Keratinocyte (primary cell): Measurements from ENCODE around the gene FCHO2. TPM values are rescaled to one million over a fixed set of nuclear protein-coding genes. Genes with fewer than 3 reads are reported as not detected.

Experiments
- DNase-seq: peaks from one replicate; pipeline ENCODE4 v3.0.0-alpha.2; 2011; ENCODE audit warnings: low read depth, missing footprints, low spot score
- FAIRE-seq: peaks from 2 replicates; lab custom pipeline; 2011; peaks lifted over from hg19 to GRCh38; lab: Jason Lieb, UNC
- H2AFZ ChIP-seq: 2 replicates; pipeline ENCODE4 v1.6.0; 2012; ENCODE audit warnings: low read length, control low read depth, inconsistent platforms; ENCODE audit not compliant: control insufficient read depth
- H3K27ac ChIP-seq: 2 replicates; pipeline ENCODE4 v1.5.1; 2011; ENCODE audit warnings: low read length; ENCODE audit not compliant: control insufficient read depth, insufficient read depth
- H3K27me3 ChIP-seq: 3 replicates; pipeline ENCODE4 v1.6.0; 2011; ENCODE audit warnings: low read length; ENCODE audit not compliant: control insufficient read depth, insufficient read depth; ENCODE audit errors: extremely low read depth
- H3K36me3 ChIP-seq, 2 experiments: 2 replicates in 1 of 2; 3 replicates in 1 of 2; pipeline ENCODE4 v1.5.1; 2011; ENCODE audit warnings: low read length in 2 of 2, mild to moderate bottlenecking in 1 of 2; ENCODE audit not compliant: control insufficient read depth in 2 of 2, insufficient read depth in 2 of 2; ENCODE audit errors: extremely low read depth in 1 of 2
- H3K4me1 ChIP-seq: 3 replicates; pipeline ENCODE4 v1.5.1; 2011; ENCODE audit warnings: low read length; ENCODE audit not compliant: control insufficient read depth, insufficient read depth; ENCODE audit errors: extremely low read depth
- H3K4me2 ChIP-seq: 3 replicates; pipeline ENCODE4 v1.6.0; 2011; ENCODE audit warnings: low read depth, low read length; ENCODE audit not compliant: control insufficient read depth, insufficient read depth; ENCODE audit errors: extremely low read depth
- H3K4me3 ChIP-seq, 3 experiments: fragments of 200-600 bp in 1 of 3; sonication (generic) in 1 of 3; 2 replicates in 2 of 3; 3 replicates in 1 of 3; pipeline ENCODE4 v1.5.1; 2011 to 2016; ENCODE audit warnings: low read length in 3 of 3, mild to moderate bottlenecking in 3 of 3, control low read depth in 2 of 3, inconsistent platforms in 1 of 3, low read depth in 1 of 3, mixed read lengths in 1 of 3, mixed run types in 1 of 3, moderate library complexity in 1 of 3; ENCODE audit not compliant: control insufficient read depth in 2 of 3, insufficient read depth in 2 of 3; ENCODE audit errors: extremely low read depth in 1 of 3
- H3K79me2 ChIP-seq: 2 replicates; pipeline ENCODE4 v1.6.0; 2012; ENCODE audit warnings: low read length; ENCODE audit not compliant: control insufficient read depth, insufficient read depth
- H3K9ac ChIP-seq: 3 replicates; pipeline ENCODE4 v1.6.0; 2011; ENCODE audit warnings: low read length; ENCODE audit not compliant: control insufficient read depth, insufficient read depth; ENCODE audit errors: extremely low read depth
- H3K9me1 ChIP-seq: 3 replicates; pipeline ENCODE4 v1.6.0; 2011; ENCODE audit warnings: low read length; ENCODE audit not compliant: control insufficient read depth, insufficient read depth; ENCODE audit errors: extremely low read depth
- H3K9me3 ChIP-seq: 2 replicates; pipeline ENCODE4 v1.5.1; 2012; ENCODE audit warnings: low read depth, low read length; ENCODE audit not compliant: control insufficient read depth
- H4K20me1 ChIP-seq: 3 replicates; pipeline ENCODE4 v1.6.0; 2011; ENCODE audit warnings: low read length; ENCODE audit not compliant: control insufficient read depth, insufficient read depth; ENCODE audit errors: extremely low read depth
- EZH2 ChIP-seq: IDR thresholded peaks from one replicate; pipeline ENCODE4 v1.6.1; 2012; ENCODE audit warnings: inconsistent platforms, mild to moderate bottlenecking, low read length, moderate library complexity
- dilution Hi-C: fragments of 300-500 bp; cut with MboI; formaldehyde crosslinking; loops from one replicate; pipeline ENCODE4 v1.7.0; 2020; ENCODE audit warnings: low sequenced_read_pairs; ENCODE audit not compliant: extremely low pct_ligation_motif_present
- polyA plus RNA-seq, 5 experiments: library from polyadenylated mRNA; depleted of rRNA in 3 of 5; stranded (reverse) in 3 of 5; stranded (forward) in 1 of 5; unstranded in 1 of 5; fragments of >200 nt; gene quantifications; 1 replicate in 1 of 5; 2 replicates in 3 of 5; 3 replicates in 1 of 5; pipeline versions ENCODE4 v1.2.1 to v1.2.3, GENCODE V29; 2011 to 2012; ENCODE audit warnings: missing spikeins in 2 of 5, low read depth in 1 of 5, low replicate concordance in 1 of 5
- TF ChIP-seq, protein P1 (sequence below), 3 experiments: IDR thresholded peaks in 1 of 3; conservative IDR thresholded peaks in 1 of 3; optimal IDR thresholded peaks in 1 of 3; 2 replicates in 2 of 3; 3 replicates in 1 of 3; pipeline versions ENCODE3 to v1.5.1; 2011; ENCODE audit warnings: low read length in 3 of 3, mild to moderate bottlenecking in 3 of 3, moderate library complexity in 2 of 3, control low read depth in 1 of 3, inconsistent platforms in 1 of 3; ENCODE audit not compliant: insufficient read depth in 2 of 3; ENCODE audit errors: extremely low read depth in 1 of 3

The FCHO2 gene
- polyA plus RNA-seq, 1 donor (not counting 4 experiments of a cell fraction or from before 2014, with no cell fraction given), result 10.6 TPM

DNA sequence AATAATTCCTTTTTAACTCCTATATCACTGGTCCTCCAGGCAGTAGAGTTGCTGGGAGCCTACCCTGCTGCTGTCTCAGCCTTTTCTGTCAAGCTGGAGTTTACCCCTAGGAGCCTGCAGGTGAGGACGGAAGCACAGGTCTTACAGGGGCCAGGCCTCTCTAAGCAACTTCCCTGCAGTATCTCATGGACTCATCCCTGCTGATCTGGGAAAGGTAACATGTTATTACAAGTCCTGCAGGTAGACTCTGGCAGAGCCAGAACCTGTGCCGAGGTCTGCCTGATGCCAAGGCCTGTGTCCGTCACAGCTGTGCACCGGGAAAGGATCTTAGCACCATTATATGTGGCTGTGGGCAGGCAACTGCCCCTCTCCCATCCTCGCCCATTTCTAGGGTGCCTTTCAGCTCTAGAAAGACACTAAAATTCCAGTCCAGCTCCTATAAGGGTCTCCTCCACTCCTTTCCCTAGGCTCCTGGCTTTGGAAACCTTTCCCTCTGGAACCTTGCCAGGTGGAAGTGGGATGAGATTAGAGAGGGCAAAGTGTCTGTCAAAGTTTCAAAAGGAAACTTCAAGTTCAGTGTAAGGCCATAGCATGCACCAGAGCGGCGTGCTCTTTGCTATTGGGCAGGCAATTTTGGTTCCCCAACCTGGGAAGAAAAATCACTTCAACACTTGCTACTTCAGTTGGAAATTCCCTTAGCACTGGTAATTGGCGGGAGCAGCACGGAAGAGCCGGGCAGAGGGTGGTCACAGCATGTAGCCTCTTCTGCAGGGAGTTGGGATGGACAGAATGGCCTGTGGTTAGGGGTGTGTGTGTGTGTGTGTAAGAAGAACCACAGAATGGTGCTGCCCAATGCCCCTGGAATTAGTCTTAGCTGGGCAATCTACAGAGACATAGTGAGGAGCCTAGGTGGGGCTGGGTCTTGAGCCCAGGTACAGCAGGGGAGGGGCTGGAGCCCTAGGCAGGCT, 182.0 kb downstream of the FCHO2 start:
- Histone ChIP-seq H3K9ac (no peak overlapping the region), H4K20me1 (no peaks in the 10 kb centered on the region), H3K79me2 (no peaks in the 10 kb centered on the region), H3K4me1 (peaks cover 8% of the 10 kb centered on the region), H3K27me3 (no peaks in the 10 kb centered on the region), H3K9me1 (no peaks in the 10 kb centered on the region), H3K4me2 (peak overlapping the region; percentile 28), H3K36me3 (no peaks in the 10 kb centered on the region), H3K9me3 (no peaks in the 10 kb centered on the region), H2AFZ (peak overlapping the region; percentile 66), H3K4me3 (no peak overlapping the region), H3K27ac (no peak overlapping the region)
- no peak for DNase-seq
- FAIRE-seq, result peak; percentile 88
- dilution Hi-C loops, result no loop called here
- TF ChIP-seq, protein P1, sequence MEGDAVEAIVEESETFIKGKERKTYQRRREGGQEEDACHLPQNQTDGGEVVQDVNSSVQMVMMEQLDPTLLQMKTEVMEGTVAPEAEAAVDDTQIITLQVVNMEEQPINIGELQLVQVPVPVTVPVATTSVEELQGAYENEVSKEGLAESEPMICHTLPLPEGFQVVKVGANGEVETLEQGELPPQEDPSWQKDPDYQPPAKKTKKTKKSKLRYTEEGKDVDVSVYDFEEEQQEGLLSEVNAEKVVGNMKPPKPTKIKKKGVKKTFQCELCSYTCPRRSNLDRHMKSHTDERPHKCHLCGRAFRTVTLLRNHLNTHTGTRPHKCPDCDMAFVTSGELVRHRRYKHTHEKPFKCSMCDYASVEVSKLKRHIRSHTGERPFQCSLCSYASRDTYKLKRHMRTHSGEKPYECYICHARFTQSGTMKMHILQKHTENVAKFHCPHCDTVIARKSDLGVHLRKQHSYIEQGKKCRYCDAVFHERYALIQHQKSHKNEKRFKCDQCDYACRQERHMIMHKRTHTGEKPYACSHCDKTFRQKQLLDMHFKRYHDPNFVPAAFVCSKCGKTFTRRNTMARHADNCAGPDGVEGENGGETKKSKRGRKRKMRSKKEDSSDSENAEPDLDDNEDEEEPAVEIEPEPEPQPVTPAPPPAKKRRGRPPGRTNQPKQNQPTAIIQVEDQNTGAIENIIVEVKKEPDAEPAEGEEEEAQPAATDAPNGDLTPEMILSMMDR (optimal IDR thresholded peaks at IDR 0.05 in 1 of 3, IDR thresholded peaks at IDR 0.05 in 1 of 3, conservative IDR thresholded peaks at IDR 0.05 in 1 of 3; ENCODE audit: extremely low read depth in 1 of 3, insufficient read depth in 2 of 3, low read length in 3 of 3), result no peak
- no peak for TF ChIP-seq EZH2

- TF ChIP-seq EZH2, result no peak
- TF ChIP-seq, protein P1 (optimal IDR thresholded peaks at IDR 0.05 in 1 of 3, IDR thresholded peaks at IDR 0.05 in 1 of 3, conservative IDR thresholded peaks at IDR 0.05 in 1 of 3; ENCODE audit: extremely low read depth in 1 of 3, insufficient read depth in 2 of 3, low read length in 3 of 3), result no peak
- no peak overlapping the region for H3K4me3 ChIP-seq
- H3K4me1 ChIP-seq, result peaks cover 8% of the 10 kb centered on the region
- no peaks in the 10 kb centered on the region for H4K20me1 ChIP-seq
- dilution Hi-C loops, result no loop called here
- no peak overlapping the region for H3K9ac ChIP-seq
- no peaks in the 10 kb centered on the region for H3K79me2 ChIP-seq
- H3K4me2 ChIP-seq, result no peak overlapping the region
- no peak overlapping the region for H2AFZ ChIP-seq
- no peak overlapping the region for H3K27ac ChIP-seq
- FAIRE-seq, result peak; percentile 13
- no peaks in the 10 kb centered on the region for H3K9me1 ChIP-seq
- H3K9me3 ChIP-seq, result no peaks in the 10 kb centered on the region
- no peak for DNase-seq
- H3K27me3 ChIP-seq, result no peaks in the 10 kb centered on the region
- H3K36me3 ChIP-seq, result no peaks in the 10 kb centered on the region
Observed at GRCh38 chr5:73139485-73139884, 183.6 kb downstream of the FCHO2 start.

Other genes with a start within 250 kb of the FCHO2 start
- 59.9 to 123 TPM (median 76.8 TPM) in 3 replicates for gene TNPO1, start 139.4 kb upstream of the FCHO2 start, polyA plus RNA-seq
- 8.7 to 10.3 TPM (median 8.8 TPM) in 3 replicates for gene TMEM171, start 164.5 kb downstream of the FCHO2 start, polyA plus RNA-seq
- gene TMEM174, start 217.2 kb downstream of the FCHO2 start, polyA plus RNA-seq, result not detected in 3 replicates